ENCODE measurements around the gene ATXN1. TPM values are rescaled to one million over a fixed set of nuclear protein-coding genes. Genes with fewer than 3 reads are reported as not detected.

The ATXN1 gene
- total and polyA plus RNA-seq, 2 experiments from 2014 or later = 4.8 to 9.1 TPM

- Histone ChIP-seq H3K9me2 (ENCODE audit: insufficient read depth) (0 out of 2 replicates have a peak, but pooled peaks cover 3% of the 10 kb centered on the region), H3K27me3 (ENCODE audit: insufficient read depth) (no peaks in the 10 kb centered on the region), H3K79me2 (replicated peaks; ENCODE audit: insufficient read depth) (no peaks in the 10 kb centered on the region), H3K4me3 (no peak overlapping the region), H2AFZ (no peak overlapping the region), H3F3A (replicated peaks; ENCODE audit: low read depth) (no peaks in the 10 kb centered on the region), H3K36me3 (ENCODE audit: insufficient read depth) (no peaks in the 10 kb centered on the region), H3K4me1 (ENCODE audit: insufficient read depth) (no peaks in the 10 kb centered on the region), H4K20me1 (replicated peaks; ENCODE audit: insufficient read depth) (no peaks in the 10 kb centered on the region), H3K4me2 (no peak overlapping the region), H3K27ac (ENCODE audit: low read depth) (no peak overlapping the region)
- no peaks in the 10 kb centered on the region for H3K27me3 Mint-ChIP-seq (ENCODE audit: insufficient read depth, low read depth, poor library complexity)
- H3K4me1 Mint-ChIP-seq = no peaks in the 10 kb centered on the region; the same call in 2 of the 3 replicates
- DNase-seq (ENCODE audit: low spot score) (no peak), ATAC-seq (no peak)
- no peak overlapping the region for H3K4me3 Mint-ChIP-seq
- H3K27ac Mint-ChIP-seq = no peak overlapping the region
- no peaks in the 10 kb centered on the region for H3K9me3 Mint-ChIP-seq
- no peaks in the 10 kb centered on the region for H3K36me3 Mint-ChIP-seq (ENCODE audit: low read depth)
- TF ChIP-seq ETS1 (IDR thresholded peaks at IDR 0.05) (no peak), POLR2AphosphoS5 (IDR thresholded peaks at IDR 0.05; ENCODE audit: low read depth) (no peak), STAT1 (IDR thresholded peaks at IDR 0.05; ENCODE audit: unreplicated experiment) (no peak), CREB1 (CRISPR knock-in tag; IDR thresholded peaks at IDR 0.05; ENCODE audit: low read depth) (no peak), REST (IDR thresholded peaks at IDR 0.05; ENCODE audit: unreplicated experiment) (no peak), ZNF331 (CRISPR knock-in tag; IDR thresholded peaks at IDR 0.05; ENCODE audit: low read depth) (no peak), NANOG (IDR thresholded peaks at IDR 0.05; ENCODE audit: borderline replicate concordance) (no peak), CTCF (conservative IDR thresholded peaks at IDR 0.05; ENCODE audit: low read depth in 2 of 2) (no peak), ZNF462 (CRISPR knock-in tag; IDR thresholded peaks at IDR 0.05) (no peak), EZH2phosphoT487 (IDR thresholded peaks at IDR 0.05; ENCODE audit: unreplicated experiment) (no peak), EZH2 (IDR thresholded peaks at IDR 0.05; ENCODE audit: low read depth, unreplicated experiment) (no peak), JUNB (IDR thresholded peaks at IDR 0.05; ENCODE audit: unreplicated experiment) (no peak), ZNF114 (CRISPR knock-in tag; IDR thresholded peaks at IDR 0.05) (no peak)
Observed at GRCh38 chr6:16555550-16555949, 205.7 kb downstream of the ATXN1 start.

Data from GM23338 (cell line).